Endothelial cell of umbilical vein (primary cell): ENCODE results near the gene CLIC3. TPM values are rescaled to one million over a fixed set of nuclear protein-coding genes. Genes with fewer than 3 reads are reported as not detected.

Experiments used
- BruUV-seq: library from RNA; stranded (reverse); fragments of 400-500 nt; replicated peaks from 2 replicates; lab custom pipeline; 2021; lab: Mats Ljungman, UMichigan
- CTCF ChIA-PET: fragments of 300-600, 350-600 bp; sonication (Branson Sonifier 250); formaldehyde crosslinking; loops from one replicate; lab custom pipeline; 2021; ENCODE audit warnings: antibody characterized with exemption, inconsistent platforms; lab: Charles Lee
- POLR2A ChIA-PET: fragments of 300-600, 350-600 bp; sonication (Branson Sonifier 250); formaldehyde crosslinking; loops from one replicate; lab custom pipeline; 2021; ENCODE audit warnings: antibody characterized with exemption, inconsistent platforms; lab: Charles Lee
- DNase-seq: peaks from one replicate; pipeline ENCODE4 v3.0.0-alpha.2; 2011; ENCODE audit warnings: low read depth, low spot score
- FAIRE-seq: peaks from 2 replicates; lab custom pipeline; 2011; peaks lifted over from hg19 to GRCh38; lab: Jason Lieb, UNC
- H2AFZ ChIP-seq: 2 replicates; pipeline ENCODE4 v1.6.0; 2012; ENCODE audit warnings: low read depth, low read length, control low read depth, inconsistent platforms
- H3K27ac ChIP-seq: 2 replicates; pipeline ENCODE4 v1.5.1; 2011; ENCODE audit warnings: low read depth, mild to moderate bottlenecking, control low read depth, low read length, moderate library complexity; ENCODE audit not compliant: insufficient read depth
- H3K27me3 ChIP-seq, 2 experiments: 2 replicates each; pipeline versions ENCODE4 v1.6.0 to v1.6.1; 2011; ENCODE audit warnings: low read length in 2 of 2, mixed read lengths in 1 of 2; ENCODE audit not compliant: control insufficient read depth in 2 of 2, insufficient read depth in 2 of 2
- H3K36me3 ChIP-seq, 2 experiments: 2 replicates in 1 of 2; 3 replicates in 1 of 2; pipeline ENCODE4 v1.5.1; 2011; ENCODE audit warnings: low read length in 2 of 2, mild to moderate bottlenecking in 1 of 2, moderate library complexity in 1 of 2; ENCODE audit not compliant: control insufficient read depth in 2 of 2, insufficient read depth in 2 of 2; ENCODE audit errors: extremely low read depth in 1 of 2
- H3K4me1 ChIP-seq: 3 replicates; pipeline ENCODE4 v1.5.1; 2011; ENCODE audit warnings: mild to moderate bottlenecking, low read length; ENCODE audit not compliant: control insufficient read depth, insufficient read depth; ENCODE audit errors: extremely low read depth
- H3K4me2 ChIP-seq: 2 replicates; pipeline ENCODE4 v1.6.1; 2011; ENCODE audit warnings: low read length, control low read depth, mixed read lengths; ENCODE audit not compliant: insufficient read depth
- H3K4me3 ChIP-seq, 3 experiments: fragments of 200-600 bp in 1 of 3; sonication (generic), shearing (Covaris generic) in 1 of 3; replicated peaks in 1 of 3; 2 replicates each; pipeline ENCODE4 v1.5.1; 2011 to 2016; ENCODE audit warnings: control low read depth in 3 of 3, low read length in 3 of 3, mild to moderate bottlenecking in 2 of 3, inconsistent platforms in 1 of 3, low read depth in 1 of 3, moderate library complexity in 1 of 3; ENCODE audit not compliant: insufficient read depth in 1 of 3
- H3K79me2 ChIP-seq: 2 replicates; pipeline ENCODE4 v1.6.0; 2012; ENCODE audit warnings: low read length, inconsistent platforms; ENCODE audit not compliant: control insufficient read depth, insufficient read depth
- H3K9ac ChIP-seq: replicated peaks from 2 replicates; pipeline ENCODE3; 2011; ENCODE audit warnings: low read length, control low read depth; ENCODE audit not compliant: insufficient read depth; ENCODE audit errors: extremely low read depth
- H3K9me1 ChIP-seq: replicated peaks from 3 replicates; pipeline ENCODE4 v1.6.0; 2011; ENCODE audit warnings: mild to moderate bottlenecking, low read length; ENCODE audit not compliant: control insufficient read depth, insufficient read depth; ENCODE audit errors: extremely low read depth
- H3K9me3 ChIP-seq: replicated peaks from 2 replicates; pipeline ENCODE4 v1.5.1; 2012; ENCODE audit warnings: low read length, inconsistent platforms; ENCODE audit not compliant: control insufficient read depth, insufficient read depth
- H4K20me1 ChIP-seq: replicated peaks from 2 replicates; pipeline ENCODE3; 2011; ENCODE audit warnings: mild to moderate bottlenecking, low read length; ENCODE audit not compliant: control insufficient read depth, insufficient read depth; ENCODE audit errors: extremely low read depth
- FOS ChIP-seq: IDR thresholded peaks from 2 replicates; pipeline ENCODE4 v1.6.1; 2011; ENCODE audit warnings: mild to moderate bottlenecking, low read length, moderate library complexity, borderline replicate concordance; ENCODE audit not compliant: insufficient read depth
- GATA2 ChIP-seq: IDR thresholded peaks from 2 replicates; pipeline ENCODE4 v1.7.0; 2011; ENCODE audit warnings: low read depth, mild to moderate bottlenecking, moderate library complexity, mixed read lengths, low read length; ENCODE audit not compliant: insufficient read length, insufficient read depth
- JUN ChIP-seq: IDR thresholded peaks from 2 replicates; pipeline ENCODE4 v1.6.1; 2011; ENCODE audit warnings: borderline replicate concordance, low read depth; ENCODE audit not compliant: insufficient read length, insufficient read depth
- MYC ChIP-seq: IDR thresholded peaks from one replicate; pipeline ENCODE4 v1.6.1; 2011; ENCODE audit warnings: mild to moderate bottlenecking, low read depth, low read length
- POLR2A ChIP-seq: IDR thresholded peaks from 2 replicates; pipeline ENCODE4 v1.6.1; 2012; ENCODE audit warnings: low read depth, mild to moderate bottlenecking, control low read depth, low read length
- dilution Hi-C: fragments of 300-500 bp; cut with MboI; formaldehyde crosslinking; loops from one replicate; pipeline ENCODE4 v1.15.0; 2019; ENCODE audit warnings: low sequenced_read_pairs; ENCODE audit not compliant: extremely low pct_ligation_motif_present
- intact Hi-C: fragments of 100-400 bp; cut with micrococcal nuclease; formaldehyde crosslinking; loops from one replicate; pipeline ENCODE4 v1.10.0; 2022
- polyA plus RNA-seq, 4 experiments: library from polyadenylated mRNA; depleted of rRNA in 3 of 4; stranded (reverse) in 3 of 4; unstranded in 1 of 4; fragments of >200 nt; gene quantifications; 2 replicates each; pipeline versions ENCODE4 v1.2.1 to v1.2.3, GENCODE V29; 2011 to 2012; ENCODE audit warnings: missing spikeins in 1 of 4
- total RNA-seq: library from RNA; stranded (reverse); gene quantifications from 2 replicates; pipeline ENCODE4 v1.2.3, GENCODE V29; 2021
- TF ChIP-seq, protein P1 (sequence below): IDR thresholded peaks from 2 replicates; pipeline ENCODE4 v1.6.1; 2011; ENCODE audit not compliant: insufficient read depth, insufficient read length
- TF ChIP-seq, protein P2 (sequence below), 2 donors: IDR thresholded peaks; 1 replicate in 1 of 2; 2 replicates in 1 of 2; pipeline ENCODE4 v1.5.1; 2011; ENCODE audit warnings: low read length in 2 of 2, mild to moderate bottlenecking in 2 of 2, moderate library complexity in 2 of 2, control low read depth in 1 of 2, inconsistent platforms in 1 of 2, low read depth in 1 of 2; ENCODE audit not compliant: insufficient read depth in 1 of 2; ENCODE audit errors: extremely low read depth in 1 of 2

The CLIC3 gene
- total and polyA plus RNA-seq, 2 donors (not counting 3 experiments of a cell fraction or from before 2014, with no cell fraction given) = 2.3 TPM; not detected in 1

DNA sequence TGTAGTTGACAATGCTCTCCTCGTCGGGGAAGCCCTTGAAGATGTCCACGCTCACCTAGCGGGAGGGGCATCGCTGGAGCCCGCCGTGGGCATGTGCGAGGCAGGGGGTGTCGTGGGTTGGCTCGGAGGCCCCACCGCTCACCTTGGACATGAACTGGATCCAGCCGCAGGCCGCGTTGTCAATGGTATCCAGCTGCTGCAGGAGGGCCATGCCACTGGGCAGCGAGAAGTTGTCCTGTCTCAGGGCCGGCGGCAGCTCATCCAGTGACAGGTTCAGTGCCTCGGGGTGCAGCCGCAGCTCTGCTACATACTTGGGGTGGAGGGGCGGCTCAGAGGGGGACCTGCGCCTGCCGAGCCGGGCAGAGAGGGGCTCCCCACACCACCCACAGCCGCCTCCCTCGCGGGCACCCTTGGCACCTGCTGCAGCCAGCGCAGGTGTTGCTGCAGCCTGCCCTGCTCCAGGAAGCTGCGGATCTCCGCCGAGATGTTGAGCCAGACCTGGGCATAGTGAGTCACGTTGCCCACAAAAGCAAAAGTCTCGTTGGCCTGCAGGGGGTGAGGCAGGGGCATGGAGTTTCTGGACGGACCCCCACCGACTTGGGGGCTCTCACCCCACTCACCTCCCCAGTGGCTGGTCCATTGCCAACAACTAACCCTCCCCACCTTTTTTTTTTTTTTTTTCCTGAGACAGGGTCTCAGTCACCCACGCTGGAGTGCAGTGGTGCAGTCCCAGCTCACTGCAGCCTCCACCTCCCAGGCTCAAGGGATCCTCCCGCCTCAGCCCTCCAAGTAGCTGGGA lies 22.6 kb upstream of the CLIC3 start:
- CTCF ChIA-PET = interaction anchor here (1.1 to 1.2 kb wide), 2 partner anchors 10 to 71 kb away, joined by 3 to 8 read pairs; partner anchors contain the start of gene ABCA2
- Histone ChIP-seq H3K79me2 (no peaks in the 10 kb centered on the region), H3K27ac (no peak overlapping the region), H3K9ac (no peak overlapping the region), H2AFZ (no peak overlapping the region), H3K4me2 (no peak overlapping the region), H3K9me3 (no peaks in the 10 kb centered on the region), H3K4me1 (no peaks in the 10 kb centered on the region), H3K27me3 (no peaks in the 10 kb centered on the region), H4K20me1 (no peaks in the 10 kb centered on the region), H3K4me3 (no peak overlapping the region), H3K36me3 (no peaks in the 10 kb centered on the region), H3K9me1 (no peaks in the 10 kb centered on the region)
- no peak for DNase-seq
- dilution Hi-C loops (no loop called here), intact Hi-C loops (no loop called here)
- BruUV-seq = no TSS peak
- POLR2A ChIA-PET = no interaction called here
- no peak for FAIRE-seq
- no peak for TF ChIP-seq FOS
- no peak for TF ChIP-seq MYC
- TF ChIP-seq, protein P1, sequence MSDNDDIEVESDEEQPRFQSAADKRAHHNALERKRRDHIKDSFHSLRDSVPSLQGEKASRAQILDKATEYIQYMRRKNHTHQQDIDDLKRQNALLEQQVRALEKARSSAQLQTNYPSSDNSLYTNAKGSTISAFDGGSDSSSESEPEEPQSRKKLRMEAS = no peak
- TF ChIP-seq POLR2A = no peak
- no peak for TF ChIP-seq GATA2
- TF ChIP-seq, protein P2, sequence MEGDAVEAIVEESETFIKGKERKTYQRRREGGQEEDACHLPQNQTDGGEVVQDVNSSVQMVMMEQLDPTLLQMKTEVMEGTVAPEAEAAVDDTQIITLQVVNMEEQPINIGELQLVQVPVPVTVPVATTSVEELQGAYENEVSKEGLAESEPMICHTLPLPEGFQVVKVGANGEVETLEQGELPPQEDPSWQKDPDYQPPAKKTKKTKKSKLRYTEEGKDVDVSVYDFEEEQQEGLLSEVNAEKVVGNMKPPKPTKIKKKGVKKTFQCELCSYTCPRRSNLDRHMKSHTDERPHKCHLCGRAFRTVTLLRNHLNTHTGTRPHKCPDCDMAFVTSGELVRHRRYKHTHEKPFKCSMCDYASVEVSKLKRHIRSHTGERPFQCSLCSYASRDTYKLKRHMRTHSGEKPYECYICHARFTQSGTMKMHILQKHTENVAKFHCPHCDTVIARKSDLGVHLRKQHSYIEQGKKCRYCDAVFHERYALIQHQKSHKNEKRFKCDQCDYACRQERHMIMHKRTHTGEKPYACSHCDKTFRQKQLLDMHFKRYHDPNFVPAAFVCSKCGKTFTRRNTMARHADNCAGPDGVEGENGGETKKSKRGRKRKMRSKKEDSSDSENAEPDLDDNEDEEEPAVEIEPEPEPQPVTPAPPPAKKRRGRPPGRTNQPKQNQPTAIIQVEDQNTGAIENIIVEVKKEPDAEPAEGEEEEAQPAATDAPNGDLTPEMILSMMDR (IDR thresholded peaks at IDR 0.05; ENCODE audit: extremely low read depth in 1 of 2, insufficient read depth in 1 of 2, low read depth in 1 of 2, low read length in 2 of 2) = no peak
- TF ChIP-seq JUN = no peak
